Cerebellar nuclear complex (tissue), 1 donor: ENCODE measurements around the gene BCL2L1.
A peak's percentile ranks its signal among the peaks of the same experiment; 100 is the strongest.
"Not testable (repeated sequence)": the region's sequence is repeated elsewhere in the genome, so short reads cannot be mapped to it uniquely, and the experiment has no call there.

Source experiments
- DNase-seq, 2 experiments: peaks; one replicate each; lab custom pipeline; 2025; lab: John Stamatoyannopoulos, UW

The BCL2L1 gene

GRCh38 chr20:31674895-31675827, 47.5 kb downstream of the BCL2L1 start:
- peak; percentile 73 to 80 for DNase-seq

GRCh38 chr20:31673943-31674463, 48.7 kb downstream of the BCL2L1 start:
- DNase-seq = no peak

GRCh38 chr20:31673435-31673834, 49.2 kb downstream of the BCL2L1 start:
- DNase-seq = no peak

GRCh38 chr20:31671324-31671723, 51.3 kb downstream of the BCL2L1 start:
- DNase-seq = no peak

- peak; percentile 67 to 82 for DNase-seq
Measured at GRCh38 chr20:31670371-31671228, 52.1 kb downstream of the BCL2L1 start.

- no peak for DNase-seq
Measured at GRCh38 chr20:31669876-31670275, 52.8 kb downstream of the BCL2L1 start.

GRCh38 chr20:31668944-31669343, 53.7 kb downstream of the BCL2L1 start:
- DNase-seq = not testable (repeated sequence)

GRCh38 chr20:31667315-31668285, 55.1 kb downstream of the BCL2L1 start:
- no peak for DNase-seq

GRCh38 chr20:31666258-31667042, 56.2 kb downstream of the BCL2L1 start:
- DNase-seq = no peak

GRCh38 chr20:31665753-31666152, 56.9 kb downstream of the BCL2L1 start:
- DNase-seq = no peak

GRCh38 chr20:31664696-31665354, 57.8 kb downstream of the BCL2L1 start:
- DNase-seq = no peak

- no peak for DNase-seq
Measured at GRCh38 chr20:31663838-31664695, 58.6 kb downstream of the BCL2L1 start.

GRCh38 chr20:31663524-31663837, 59.2 kb downstream of the BCL2L1 start:
- DNase-seq = no peak

- DNase-seq = no peak
Measured at GRCh38 chr20:31662372-31662854, 60.3 kb downstream of the BCL2L1 start.

- peak in 1 of 2 experiments; percentile 70 for DNase-seq
Measured at GRCh38 chr20:31661625-31662371, 60.9 kb downstream of the BCL2L1 start.

- no peak for DNase-seq
Measured at GRCh38 chr20:31654534-31654933, 68.1 kb downstream of the BCL2L1 start.

GRCh38 chr20:31653561-31653960, 69.1 kb downstream of the BCL2L1 start:
- DNase-seq = peak in 1 of 2 experiments; percentile 15

- peak in 1 of 2 experiments; percentile 25 for DNase-seq
Measured at GRCh38 chr20:31652917-31653396, 69.7 kb downstream of the BCL2L1 start.
